GM23248 (cell line): Measurements from ENCODE around the gene PODXL.
"Not testable (repeated sequence)": the region's sequence is repeated elsewhere in the genome, so short reads cannot be mapped to it uniquely, and the experiment has no call there.

Experiments used
- EZH2 ChIP-seq: fragments of 200-600 bp; sonication (generic); IDR thresholded peaks from 2 replicates; pipeline ENCODE4 v1.6.1; 2018; ENCODE audit warnings: antibody characterized with exemption, mild to moderate bottlenecking; ENCODE audit not compliant: insufficient read depth, poor library complexity, severe bottlenecking
- EZH2phosphoT487 ChIP-seq: fragments of 200-600 bp; sonication (generic); IDR thresholded peaks from 2 replicates; pipeline ENCODE4 v1.6.1; 2018; ENCODE audit warnings: antibody characterized with exemption, moderate library complexity, mild to moderate bottlenecking, low read depth; ENCODE audit not compliant: insufficient read depth

DNA sequence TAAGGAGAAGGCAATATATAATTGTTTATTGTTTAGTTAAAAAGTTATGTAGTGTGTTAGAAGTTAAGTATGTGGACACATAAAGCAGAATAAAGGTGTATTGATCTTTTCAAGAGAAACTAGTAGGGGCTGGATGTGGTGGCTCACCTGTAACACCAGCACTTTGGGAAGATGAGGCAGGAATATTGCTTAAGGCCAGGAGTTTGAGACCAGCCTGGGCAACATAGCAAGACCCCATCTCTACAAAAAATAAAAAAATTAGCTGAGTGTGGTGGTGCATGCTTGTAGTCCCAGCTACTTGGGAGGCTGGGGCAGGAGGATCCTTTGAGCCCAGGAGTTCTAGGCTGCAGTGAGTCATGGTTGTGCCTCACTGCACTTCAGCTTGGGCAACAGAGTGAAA, 93.7 kb downstream of the PODXL start:
- TF ChIP-seq EZH2, EZH2phosphoT487: not testable (repeated sequence)
